NK-92 treated with Interleukin-12 subunit alpha and Interleukin-12 subunit beta, amount 100 ng/mL, for 24 hours (cell line): ENCODE measurements around the gene FOSL2.

Experiments used
- DNase-seq: peaks from one replicate; lab custom pipeline; 2025; lab: John Stamatoyannopoulos, UW

Gene FOSL2

GRCh38 chr2:28412625-28413151 is 20.0 kb downstream of the FOSL2 start:
- no peak for DNase-seq

- no peak for DNase-seq
These were observed 20.7 kb downstream of the FOSL2 start for GRCh38 chr2:28413152-28413898.

- DNase-seq = no peak
These were observed 21.2 kb downstream of the FOSL2 start for GRCh38 chr2:28413899-28414295.

GRCh38 chr2:28414583-28414982 is 21.9 kb downstream of the FOSL2 start:
- no peak for DNase-seq

- DNase-seq = no peak
These were observed 22.4 kb downstream of the FOSL2 start for GRCh38 chr2:28415010-28415409.

GRCh38 chr2:28415715-28416114 is 23.1 kb downstream of the FOSL2 start:
- no peak for DNase-seq

- no peak for DNase-seq
These were observed 26.3 kb downstream of the FOSL2 start for GRCh38 chr2:28419003-28419402.

GRCh38 chr2:28419443-28420270 is 27.0 kb downstream of the FOSL2 start:
- no peak for DNase-seq

GRCh38 chr2:28420722-28421121 is 28.1 kb downstream of the FOSL2 start:
- no peak for DNase-seq

- no peak for DNase-seq
These were observed 30.5 kb downstream of the FOSL2 start for GRCh38 chr2:28422908-28423741.

GRCh38 chr2:28423856-28424605 is 31.4 kb downstream of the FOSL2 start:
- no peak for DNase-seq

- DNase-seq = no peak
These were observed 32.3 kb downstream of the FOSL2 start for GRCh38 chr2:28424799-28425463.

GRCh38 chr2:28425464-28425835 is 32.8 kb downstream of the FOSL2 start:
- no peak for DNase-seq

- no peak for DNase-seq
These were observed 35.2 kb downstream of the FOSL2 start for GRCh38 chr2:28427741-28428415.

GRCh38 chr2:28428486-28428885 is 35.8 kb downstream of the FOSL2 start:
- no peak for DNase-seq

GRCh38 chr2:28429636-28430376 is 37.1 kb downstream of the FOSL2 start:
- DNase-seq = no peak

GRCh38 chr2:28430377-28430765 is 37.7 kb downstream of the FOSL2 start:
- DNase-seq = no peak

- DNase-seq = no peak
These were observed 38.2 kb downstream of the FOSL2 start for GRCh38 chr2:28430788-28431418.

GRCh38 chr2:28431741-28432140 is 39.1 kb downstream of the FOSL2 start:
- DNase-seq = no peak
